Epithelial cell of esophagus (primary cell): ENCODE data around the gene TAF1D.
"Not testable (repeated sequence)": the region's sequence is repeated elsewhere in the genome, so short reads cannot be mapped to it uniquely, and the experiment has no call there.

Experiments used
- DNase-seq: peaks from one replicate; pipeline ENCODE4 v3.0.0; 2010; ENCODE audit warnings: low read depth
- H3K4me3 ChIP-seq: 2 replicates; pipeline ENCODE4 v1.5.1; 2011; ENCODE audit warnings: mild to moderate bottlenecking, low read length, control low read depth
- CTCF ChIP-seq: IDR thresholded peaks from 2 replicates; pipeline ENCODE4 v1.5.1; 2011; ENCODE audit warnings: low read depth, mild to moderate bottlenecking, low read length, control low read depth, inconsistent platforms; ENCODE audit not compliant: insufficient read depth; ENCODE audit errors: missing control alignments

The TAF1D gene, protein sequence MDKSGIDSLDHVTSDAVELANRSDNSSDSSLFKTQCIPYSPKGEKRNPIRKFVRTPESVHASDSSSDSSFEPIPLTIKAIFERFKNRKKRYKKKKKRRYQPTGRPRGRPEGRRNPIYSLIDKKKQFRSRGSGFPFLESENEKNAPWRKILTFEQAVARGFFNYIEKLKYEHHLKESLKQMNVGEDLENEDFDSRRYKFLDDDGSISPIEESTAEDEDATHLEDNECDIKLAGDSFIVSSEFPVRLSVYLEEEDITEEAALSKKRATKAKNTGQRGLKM

GRCh38 chr11:93741094-93741881 lies at the start of gene TAF1D, which contains the start of gene C11orf54:
TAF1D (minus strand) TSS chr11:93741495; CDS start chr11:93739304, 2,191 bp downstream.
C11orf54 (plus strand) TSS chr11:93741672; CDS start chr11:93747394, 5,722 bp downstream.
- TF ChIP-seq CTCF = no peak
- DNase-seq = peak; percentile 98
- peak within 1 kb of the TSS; percentile 85 for H3K4me3 ChIP-seq

DNA sequence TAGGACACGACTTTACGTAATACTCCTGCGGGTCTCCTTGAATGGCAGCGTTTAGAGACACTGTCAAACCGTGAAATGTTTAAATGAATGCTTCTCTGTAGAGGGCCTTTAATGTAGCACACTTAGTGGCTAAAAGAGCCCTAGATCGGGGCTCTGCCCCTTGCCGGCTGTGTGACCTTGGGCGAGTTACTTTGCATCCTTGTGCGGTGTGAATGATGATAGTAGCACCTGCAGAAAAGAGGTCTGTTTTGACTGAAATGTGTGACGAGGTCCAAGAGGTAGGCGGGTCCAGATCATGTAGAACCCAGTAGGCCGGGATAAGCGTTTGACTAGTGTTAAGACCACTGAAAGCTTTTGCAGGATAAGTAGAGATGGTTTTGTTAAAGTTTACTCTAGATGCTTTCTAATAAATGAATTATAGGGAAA lies 43.7 kb upstream of the TAF1D start:
- peak overlapping the region; percentile 91 for H3K4me3 ChIP-seq
- no peak for DNase-seq
- no peak for TF ChIP-seq CTCF

DNA sequence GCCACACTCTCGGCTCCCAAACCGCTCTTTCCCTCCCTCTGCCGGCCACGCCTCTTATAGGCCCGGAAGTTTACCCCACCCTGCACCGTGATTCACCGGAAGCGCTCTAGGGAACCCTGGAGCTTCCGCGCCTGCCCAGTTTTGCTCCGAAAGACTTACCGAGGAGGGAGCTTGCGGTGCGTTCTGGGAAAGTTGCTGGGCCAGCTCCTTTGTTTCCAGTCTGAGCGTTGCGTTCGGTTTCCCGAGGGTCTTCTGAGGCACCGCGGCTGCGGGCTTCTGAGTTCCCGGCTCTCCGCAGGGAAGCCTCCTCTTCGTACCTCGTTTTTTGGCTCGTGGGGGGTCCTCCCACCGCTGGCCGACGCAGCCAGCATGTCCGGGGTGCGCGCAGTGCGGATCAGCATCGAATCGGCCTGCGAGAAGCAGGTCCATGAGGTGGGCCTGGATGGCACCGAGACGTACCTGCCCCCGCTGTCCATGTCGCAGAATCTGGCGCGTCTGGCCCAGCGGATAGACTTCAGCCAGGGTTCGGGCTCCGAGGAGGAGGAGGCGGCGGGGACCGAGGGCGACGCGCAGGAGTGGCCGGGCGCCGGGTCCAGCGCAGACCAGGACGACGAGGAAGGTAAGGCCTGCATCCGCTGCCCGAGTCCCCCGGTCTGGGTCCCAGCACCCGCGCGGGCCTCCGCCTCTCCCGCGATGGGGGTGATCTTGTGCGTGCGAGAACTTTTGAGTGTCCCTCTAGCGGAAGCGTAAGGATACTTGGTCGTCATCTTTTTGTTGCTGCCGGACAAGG lies 43.0 kb upstream of the TAF1D start, which contains the start of gene MED17:
Gene MED17, plus strand, starts transcription at position 138 of the 790 bp plus-strand sequence. Its CDS starts 232 bp downstream, at position 370.
- DNase-seq = peak; percentile 95
- TF ChIP-seq CTCF = peak; percentile 43
- peak within 1 kb of the TSS; percentile 91 for H3K4me3 ChIP-seq

DNA sequence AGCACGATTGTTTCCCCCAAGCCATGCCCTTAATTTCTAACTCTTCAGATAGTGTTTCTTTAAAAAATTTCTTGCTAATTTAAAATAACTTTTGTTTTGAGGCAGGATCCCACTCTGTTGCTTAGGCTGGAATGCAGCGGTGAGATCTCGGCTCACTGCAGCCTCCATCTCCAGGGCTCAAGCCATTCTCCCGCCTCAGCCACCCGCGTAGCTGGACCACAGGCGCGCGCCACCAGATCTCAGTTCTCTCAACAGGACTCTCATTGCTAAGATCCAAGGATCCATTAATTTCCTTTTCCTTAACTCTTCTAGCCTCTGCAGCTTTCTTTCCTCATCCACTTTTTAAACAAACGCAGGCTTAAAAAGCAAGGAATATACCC lies 42.5 kb upstream of the TAF1D start:
- DNase-seq = no peak
- no peak for TF ChIP-seq CTCF
- H3K4me3 ChIP-seq = peak overlapping the region; percentile 91

DNA sequence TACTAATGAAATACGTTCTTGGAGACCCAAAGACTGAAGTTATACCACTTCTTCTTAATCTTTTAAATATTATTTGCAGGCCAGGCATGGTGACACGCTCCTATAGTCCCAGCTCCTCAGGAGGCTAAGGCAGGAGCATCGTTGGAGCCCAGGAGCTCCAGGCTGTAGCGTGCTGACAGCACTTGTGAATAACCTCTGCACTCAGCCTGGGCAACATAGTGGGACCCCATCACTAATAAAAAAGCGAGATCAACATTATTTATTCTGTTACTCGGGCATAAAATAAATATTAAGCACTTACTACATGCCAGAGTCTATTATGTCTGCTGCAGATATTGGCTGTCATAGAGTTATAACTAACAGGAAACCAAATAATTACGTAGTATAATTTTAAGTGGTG lies 42.1 kb upstream of the TAF1D start:
- TF ChIP-seq CTCF = no peak
- no peak for DNase-seq
- peak overlapping the region; percentile 91 for H3K4me3 ChIP-seq

DNA sequence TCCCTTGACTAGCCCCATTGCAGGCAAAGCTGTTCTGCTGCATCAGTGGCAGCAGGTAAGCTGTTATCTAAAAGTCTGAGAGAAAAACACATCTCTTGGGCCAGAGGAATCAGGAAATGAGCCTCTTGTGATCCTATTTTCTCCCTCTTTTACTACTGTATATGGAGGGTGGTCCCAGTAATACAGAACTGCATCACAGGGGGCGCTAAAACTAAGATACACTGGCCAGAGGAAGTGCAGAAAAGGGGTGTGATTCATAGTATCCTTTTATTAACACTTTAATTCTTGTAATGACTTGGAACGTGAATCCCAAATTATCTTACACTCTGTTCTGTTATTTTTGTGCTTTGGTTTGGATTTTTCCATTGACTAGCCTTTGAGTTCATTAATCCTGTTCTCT lies 34.0 kb upstream of the TAF1D start:
- DNase-seq = peak; percentile 12
- no peak for TF ChIP-seq CTCF

DNA sequence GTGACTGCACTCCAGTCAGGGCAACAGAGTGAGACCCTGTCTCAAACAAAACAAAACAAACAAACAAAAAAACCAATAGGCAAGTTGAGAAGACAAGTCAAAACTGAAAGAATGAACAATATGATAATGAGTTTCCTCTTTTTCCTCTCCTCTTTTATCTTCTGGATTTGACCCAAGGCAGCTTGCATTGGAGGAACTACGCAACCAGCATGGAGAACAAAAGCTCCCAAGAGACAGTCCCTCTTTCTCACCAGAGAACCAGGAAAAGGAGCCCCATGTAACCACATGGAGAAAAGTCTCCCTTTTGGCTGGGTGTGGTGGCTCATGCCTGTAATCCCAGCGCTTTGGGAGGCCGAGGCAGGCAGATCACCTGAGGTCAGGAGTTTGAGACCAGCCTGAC lies 33.3 kb upstream of the TAF1D start:
- DNase-seq = not testable (repeated sequence)

More for the DNA sequence above, 34.0 kb upstream of the TAF1D start:
- H3K4me3 ChIP-seq = no peak overlapping the region

More for the DNA sequence above, 33.3 kb upstream of the TAF1D start:
- not testable (repeated sequence) for H3K4me3 ChIP-seq
